ENCODE results near the gene SMIM20.

SMIM20 gene

GRCh38 chr4:25928379-25929297 lies 14.6 kb downstream of the SMIM20 start:
- peak; percentile 93 for DNase-seq

GRCh38 chr4:25929298-25929686 lies 15.3 kb downstream of the SMIM20 start:
- DNase-seq: no peak

GRCh38 chr4:25930731-25931354 lies 16.8 kb downstream of the SMIM20 start:
- no peak for DNase-seq

GRCh38 chr4:25936696-25937095 lies 22.7 kb downstream of the SMIM20 start:
- no peak for DNase-seq

- no peak for DNase-seq
Measured at GRCh38 chr4:25937801-25938200, 23.8 kb downstream of the SMIM20 start.

- DNase-seq: no peak
Measured at GRCh38 chr4:25938366-25938765, 24.3 kb downstream of the SMIM20 start.

- no peak for DNase-seq
Measured at GRCh38 chr4:25938787-25939186, 24.8 kb downstream of the SMIM20 start.

- no peak for DNase-seq
Measured at GRCh38 chr4:25939330-25939729, 25.3 kb downstream of the SMIM20 start.

- no peak for DNase-seq
Measured at GRCh38 chr4:25941457-25942221, 27.6 kb downstream of the SMIM20 start.

- no peak for DNase-seq
Measured at GRCh38 chr4:25943312-25943711, 29.3 kb downstream of the SMIM20 start.

- no peak for DNase-seq
Measured at GRCh38 chr4:25943805-25944204, 29.8 kb downstream of the SMIM20 start.

- no peak for DNase-seq
Measured at GRCh38 chr4:25948051-25948450, 34.0 kb downstream of the SMIM20 start.

- DNase-seq: peak; percentile 61
Measured at GRCh38 chr4:25949173-25949748, 35.2 kb downstream of the SMIM20 start.

GRCh38 chr4:25949994-25950393 lies 36.0 kb downstream of the SMIM20 start:
- no peak for DNase-seq

- no peak for DNase-seq
Measured at GRCh38 chr4:25950461-25951389, 36.7 kb downstream of the SMIM20 start.

GRCh38 chr4:25951390-25951952 lies 37.5 kb downstream of the SMIM20 start:
- DNase-seq: no peak

- DNase-seq: no peak
Measured at GRCh38 chr4:25953740-25954139, 39.7 kb downstream of the SMIM20 start.

GRCh38 chr4:25954293-25954904 lies 40.4 kb downstream of the SMIM20 start:
- DNase-seq: no peak

GRCh38 chr4:25955705-25956104 lies 41.7 kb downstream of the SMIM20 start:
- no peak for DNase-seq

- DNase-seq: no peak
Measured at GRCh38 chr4:25956260-25956659, 42.2 kb downstream of the SMIM20 start.

- DNase-seq: no peak
Measured at GRCh38 chr4:25958110-25958509, 44.1 kb downstream of the SMIM20 start.

Data from NCI-H2029 treated with DMSO at 0.1 percent for 48 hours (cell line).